Vagina (tissue), 2 donors: ENCODE measurements around the gene SULT1C3. TPM values are rescaled to one million over a fixed set of nuclear protein-coding genes. Genes with fewer than 3 reads are reported as not detected.

Source experiments
- DNase-seq, 2 donors: peaks; one replicate each; pipeline ENCODE4 v3.0.0-alpha.2; 2017; ENCODE audit errors: extremely low spot score in 2 of 2
- H3K27ac ChIP-seq: fragments of 200-600 bp; sonication (generic); one replicate; pipeline ENCODE4 v1.5.1; 2019
- H3K27me3 ChIP-seq: fragments of 200-600 bp; sonication (generic); one replicate; pipeline ENCODE4 v1.5.1; 2019
- H3K36me3 ChIP-seq, 2 donors: fragments of 200-600 bp; sonication (generic); one replicate each; pipeline ENCODE4 v1.5.1; 2017 to 2019
- H3K4me1 ChIP-seq: fragments of 200-600 bp; sonication (generic); one replicate; pipeline ENCODE4 v1.5.1; 2019
- H3K4me3 ChIP-seq, 2 donors: fragments of 200-600 bp; sonication (generic); 1 replicate in 1 of 2; 2 replicates in 1 of 2; pipeline ENCODE4 v1.5.1; 2016 to 2019
- H3K9me3 ChIP-seq: fragments of 200-600 bp; sonication (generic); one replicate; pipeline ENCODE4 v1.5.1; 2019
- CTCF ChIP-seq, 3 experiments: fragments of 450-650 bp in 2 of 3; fragments of 200-600 bp in 1 of 3; sonication (generic) in 1 of 3; IDR thresholded peaks; one replicate each; pipeline ENCODE4 v1.5.1; 2017 to 2019; ENCODE audit warnings: antibody characterized with exemption in 3 of 3, mild to moderate bottlenecking in 2 of 3, moderate library complexity in 2 of 3
- POLR2A ChIP-seq, 2 donors: fragments of 450-650 bp; IDR thresholded peaks; one replicate each; pipeline ENCODE4 v1.6.1; 2017; ENCODE audit warnings: antibody characterized with exemption in 2 of 2, mild to moderate bottlenecking in 2 of 2, moderate library complexity in 2 of 2
- POLR2AphosphoS5 ChIP-seq, 2 donors: sonication (generic); formaldehyde crosslinking; IDR thresholded peaks; one replicate each; pipeline ENCODE4 v1.9.0; 2017; ENCODE audit warnings: antibody characterized with exemption in 2 of 2, mild to moderate bottlenecking in 2 of 2, low read depth in 1 of 2; ENCODE audit not compliant: insufficient read depth in 1 of 2
- intact Hi-C: fragments of 100-400 bp; cut with DNase I; formaldehyde crosslinking; loops from one replicate; pipeline ENCODE4 v1.15.1; 2023
- total RNA-seq: library from RNA; depleted of rRNA; stranded (reverse); fragments of >200 nt; gene quantifications from one replicate; pipeline ENCODE4 v1.2.3, GENCODE V29; 2016

The SULT1C3 gene
- total RNA-seq, 1 donor from 2014 or later = not detected

GRCh38 chr2:108200569-108200968, 39.2 kb upstream of the SULT1C3 start:
- Histone ChIP-seq H3K27me3 (no peaks in the 10 kb centered on the region), H3K36me3 (no peaks in the 10 kb centered on the region), H3K4me3 (no peak overlapping the region), H3K9me3 (no peaks in the 10 kb centered on the region), H3K27ac (no peak overlapping the region), H3K4me1 (no peaks in the 10 kb centered on the region)
- no peak for DNase-seq
- intact Hi-C loops = no loop called here
- TF ChIP-seq POLR2AphosphoS5 (IDR thresholded peaks at IDR 0.05; ENCODE audit: insufficient read depth in 1 of 2, low read depth in 1 of 2) (no peak), POLR2A (IDR thresholded peaks at IDR 0.05) (no peak), CTCF (IDR thresholded peaks at IDR 0.05) (no peak)

GRCh38 chr2:108212671-108213070, 27.1 kb upstream of the SULT1C3 start:
- intact Hi-C loops = no loop called here
- H3K27ac ChIP-seq = no peak overlapping the region
- no peaks in the 10 kb centered on the region for H3K36me3 ChIP-seq
- no peaks in the 10 kb centered on the region for H3K9me3 ChIP-seq
- no peak for DNase-seq
- H3K27me3 ChIP-seq = no peaks in the 10 kb centered on the region
- peaks cover 11% of the 10 kb centered on the region for H3K4me1 ChIP-seq
- TF ChIP-seq CTCF (IDR thresholded peaks at IDR 0.05) = no peak
- TF ChIP-seq POLR2A (IDR thresholded peaks at IDR 0.05) = no peak
- peak in 1 of 2 donors; percentile 70 for TF ChIP-seq POLR2AphosphoS5 (IDR thresholded peaks at IDR 0.05; ENCODE audit: insufficient read depth in 1 of 2, low read depth in 1 of 2)
- H3K4me3 ChIP-seq = no peak overlapping the region

GRCh38 chr2:108215794-108216211, 24.0 kb upstream of the SULT1C3 start:
- peaks cover 19% of the 10 kb centered on the region for H3K4me1 ChIP-seq
- no peaks in the 10 kb centered on the region for H3K9me3 ChIP-seq
- TF ChIP-seq POLR2AphosphoS5 (IDR thresholded peaks at IDR 0.05; ENCODE audit: insufficient read depth in 1 of 2, low read depth in 1 of 2) (peak; percentile 5 to 39), POLR2A (IDR thresholded peaks at IDR 0.05) (no peak), CTCF (IDR thresholded peaks at IDR 0.05) (peak in 1 of 3 experiments; percentile 28)
- no peaks in the 10 kb centered on the region for H3K36me3 ChIP-seq
- no peak for DNase-seq
- H3K27me3 ChIP-seq = no peaks in the 10 kb centered on the region
- H3K27ac ChIP-seq = no peak overlapping the region
- H3K4me3 ChIP-seq = no peak overlapping the region
- intact Hi-C loops = no loop called here

GRCh38 chr2:108217211-108217610, 22.6 kb upstream of the SULT1C3 start:
- no peak for TF ChIP-seq POLR2A (IDR thresholded peaks at IDR 0.05)
- no peak overlapping the region for H3K4me3 ChIP-seq
- peaks cover 19% of the 10 kb centered on the region for H3K4me1 ChIP-seq
- intact Hi-C loops = no loop called here
- no peak for DNase-seq
- H3K36me3 ChIP-seq = no peaks in the 10 kb centered on the region
- H3K27ac ChIP-seq = no peak overlapping the region
- H3K9me3 ChIP-seq = no peaks in the 10 kb centered on the region
- no peaks in the 10 kb centered on the region for H3K27me3 ChIP-seq

- TF ChIP-seq POLR2A (IDR thresholded peaks at IDR 0.05) = no peak
- TF ChIP-seq POLR2AphosphoS5 (IDR thresholded peaks at IDR 0.05; ENCODE audit: insufficient read depth in 1 of 2, low read depth in 1 of 2) = no peak
- TF ChIP-seq CTCF (IDR thresholded peaks at IDR 0.05) = no peak
These were observed 20.1 kb upstream of the SULT1C3 start for GRCh38 chr2:108219688-108220087.

More at GRCh38 chr2:108219688-108220087, 20.1 kb upstream of the SULT1C3 start:
- Histone ChIP-seq H3K27ac (no peak overlapping the region), H3K36me3 (no peaks in the 10 kb centered on the region), H3K4me3 (no peak overlapping the region), H3K27me3 (no peaks in the 10 kb centered on the region), H3K4me1 (peaks cover 19% of the 10 kb centered on the region), H3K9me3 (no peaks in the 10 kb centered on the region)
- no peak for DNase-seq
- intact Hi-C loops = no loop called here
